Choroid plexus epithelial cell (primary cell): ENCODE measurements around the gene FNDC1.

Experiments used
- DNase-seq: peaks from one replicate; pipeline ENCODE4 v3.0.0-alpha.2; 2010; ENCODE audit warnings: low read depth
- H3K4me3 ChIP-seq: 2 replicates; pipeline ENCODE4 v1.5.1; 2011; ENCODE audit warnings: low read depth, mild to moderate bottlenecking, control low read depth, low read length, moderate library complexity
- CTCF ChIP-seq: conservative IDR thresholded peaks from 2 replicates; pipeline ENCODE4 v1.5.1; 2011; ENCODE audit warnings: low read depth, mild to moderate bottlenecking, control low read depth, inconsistent platforms, low read length, moderate library complexity

Gene FNDC1

DNA sequence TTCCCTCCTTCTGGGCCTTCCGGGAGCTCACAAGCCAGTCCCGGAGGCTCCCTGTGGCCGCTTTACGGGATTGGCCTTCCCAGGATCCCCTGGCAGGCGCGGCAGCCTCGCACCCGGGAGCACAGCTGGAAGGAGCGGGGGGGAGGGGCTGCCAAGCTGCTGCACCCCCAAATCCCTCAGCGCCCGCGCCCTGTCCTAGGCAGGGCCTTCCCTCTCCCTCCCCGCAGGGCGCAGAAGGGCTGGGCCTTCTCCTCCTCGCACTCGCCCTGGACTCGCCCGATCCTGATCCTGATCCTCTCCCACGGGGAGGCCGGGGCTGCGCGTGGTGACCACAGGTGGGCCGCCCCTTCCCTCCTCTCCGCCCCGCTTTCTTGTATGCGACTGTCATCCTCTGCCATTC lies 146.4 kb downstream of the FNDC1 start:
- DNase-seq: no peak
- no peak overlapping the region for H3K4me3 ChIP-seq
- no peak for TF ChIP-seq CTCF

GRCh38 chr6:159317430-159317829 lies 148.2 kb downstream of the FNDC1 start:
- no peak overlapping the region for H3K4me3 ChIP-seq
- TF ChIP-seq CTCF: no peak
- DNase-seq: no peak

DNA sequence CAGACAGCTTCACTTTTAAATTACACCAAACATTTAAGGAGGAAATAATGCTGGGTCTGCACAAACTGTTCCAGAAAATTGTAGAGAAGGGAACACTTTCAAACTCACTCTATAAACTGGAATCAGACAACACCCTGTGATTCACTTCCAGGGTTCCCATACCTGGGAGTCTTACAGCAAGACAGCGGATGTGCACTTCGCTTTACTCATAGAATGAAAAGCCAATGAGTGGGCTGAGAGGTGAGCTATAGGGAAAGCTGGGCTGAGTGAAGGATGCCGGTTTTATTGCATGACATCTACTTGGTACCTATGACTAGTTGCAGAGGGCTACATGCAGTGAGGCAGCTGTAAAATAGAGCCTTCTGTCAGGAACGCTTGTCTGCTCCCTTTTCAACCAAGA lies 152.1 kb downstream of the FNDC1 start:
- H3K4me3 ChIP-seq: no peak overlapping the region
- DNase-seq: no peak
- no peak for TF ChIP-seq CTCF
